LNCAP (cell line): Measurements from ENCODE around the gene LAMC2.

Experiments
- TF ChIP-seq, protein P1 (sequence below): fragments of 450-650 bp; IDR thresholded peaks from 2 replicates; pipeline ENCODE4 v1.5.1; 2017; ENCODE audit warnings: mild to moderate bottlenecking

Gene LAMC2

DNA sequence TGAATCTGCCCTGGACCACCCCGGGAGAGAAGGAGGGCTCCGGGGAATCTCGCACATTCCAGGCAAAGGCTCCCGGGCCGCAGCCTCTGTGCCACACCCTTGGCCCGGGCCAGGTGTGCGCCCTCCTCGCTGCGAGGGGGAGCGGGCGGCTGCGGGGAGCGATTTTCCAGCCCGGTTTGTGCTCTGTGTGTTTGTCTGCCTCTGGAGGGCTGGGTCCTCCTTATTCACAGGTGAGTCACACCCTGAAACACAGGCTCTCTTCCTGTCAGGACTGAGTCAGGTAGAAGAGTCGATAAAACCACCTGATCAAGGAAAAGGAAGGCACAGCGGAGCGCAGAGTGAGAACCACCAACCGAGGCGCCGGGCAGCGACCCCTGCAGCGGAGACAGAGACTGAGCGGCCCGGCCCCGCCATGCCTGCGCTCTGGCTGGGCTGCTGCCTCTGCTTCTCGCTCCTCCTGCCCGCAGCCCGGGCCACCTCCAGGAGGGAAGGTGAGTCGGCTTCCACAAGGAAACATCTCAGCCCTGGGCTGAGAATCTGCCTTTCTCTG lies at the start of gene LAMC2:
TSS of gene LAMC2 (plus strand) at position 324 of the 550 bp plus-strand sequence. CDS start at position 413, 89 bp downstream.
- TF ChIP-seq, protein P1, sequence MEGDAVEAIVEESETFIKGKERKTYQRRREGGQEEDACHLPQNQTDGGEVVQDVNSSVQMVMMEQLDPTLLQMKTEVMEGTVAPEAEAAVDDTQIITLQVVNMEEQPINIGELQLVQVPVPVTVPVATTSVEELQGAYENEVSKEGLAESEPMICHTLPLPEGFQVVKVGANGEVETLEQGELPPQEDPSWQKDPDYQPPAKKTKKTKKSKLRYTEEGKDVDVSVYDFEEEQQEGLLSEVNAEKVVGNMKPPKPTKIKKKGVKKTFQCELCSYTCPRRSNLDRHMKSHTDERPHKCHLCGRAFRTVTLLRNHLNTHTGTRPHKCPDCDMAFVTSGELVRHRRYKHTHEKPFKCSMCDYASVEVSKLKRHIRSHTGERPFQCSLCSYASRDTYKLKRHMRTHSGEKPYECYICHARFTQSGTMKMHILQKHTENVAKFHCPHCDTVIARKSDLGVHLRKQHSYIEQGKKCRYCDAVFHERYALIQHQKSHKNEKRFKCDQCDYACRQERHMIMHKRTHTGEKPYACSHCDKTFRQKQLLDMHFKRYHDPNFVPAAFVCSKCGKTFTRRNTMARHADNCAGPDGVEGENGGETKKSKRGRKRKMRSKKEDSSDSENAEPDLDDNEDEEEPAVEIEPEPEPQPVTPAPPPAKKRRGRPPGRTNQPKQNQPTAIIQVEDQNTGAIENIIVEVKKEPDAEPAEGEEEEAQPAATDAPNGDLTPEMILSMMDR = no peak

DNA sequence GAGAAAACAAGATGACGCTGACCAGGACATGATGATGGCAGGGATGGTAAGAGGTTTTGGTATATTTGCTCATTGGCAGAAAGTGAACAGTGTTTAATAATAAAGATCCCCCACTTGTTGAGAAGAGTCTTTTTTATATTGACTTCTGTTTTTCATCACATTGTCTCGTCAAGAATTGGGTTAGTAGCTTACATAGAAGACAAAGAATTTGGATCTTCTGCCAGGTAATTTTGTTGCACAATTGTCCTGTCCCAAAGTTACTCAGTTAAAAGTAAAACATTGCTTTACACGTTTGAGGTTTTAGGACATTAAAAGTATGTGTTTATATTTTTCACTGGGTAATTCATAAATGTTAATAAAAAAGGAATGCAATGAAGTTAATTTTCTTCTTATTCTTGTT lies 48.3 kb upstream of the LAMC2 start:
- TF ChIP-seq, protein P1 = no peak

- TF ChIP-seq, protein P1 = no peak
These were observed 47.8 kb upstream of the LAMC2 start for GRCh38 chr1:183138301-183138700.

- TF ChIP-seq, protein P1 = no peak
These were observed 46.7 kb upstream of the LAMC2 start for GRCh38 chr1:183139281-183139942.

- TF ChIP-seq, protein P1 = no peak
These were observed 45.4 kb upstream of the LAMC2 start for GRCh38 chr1:183140633-183141032.

DNA sequence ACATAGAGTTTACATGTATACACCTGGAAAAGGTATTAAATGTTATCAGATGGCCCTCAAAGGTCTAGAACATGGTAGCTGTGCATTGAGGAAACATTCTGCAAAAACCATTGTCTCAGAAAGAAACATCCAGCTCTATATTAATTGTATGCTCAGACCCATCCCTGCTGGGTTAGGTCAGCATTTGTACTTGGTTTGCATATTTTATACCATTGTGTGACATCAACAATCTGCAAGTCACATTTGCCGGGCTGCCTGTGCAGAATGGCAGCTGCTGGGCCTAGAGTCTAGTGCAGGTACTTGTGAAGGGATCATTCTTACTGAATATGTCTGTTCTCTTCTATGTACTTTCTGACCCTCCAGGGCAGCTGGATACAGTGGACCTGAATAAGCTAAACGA lies 43.9 kb upstream of the LAMC2 start:
- TF ChIP-seq, protein P1 = no peak

- TF ChIP-seq, protein P1 = no peak
These were observed 42.3 kb upstream of the LAMC2 start for GRCh38 chr1:183143576-183144315.
